GM12878 (cell line): ENCODE data around the gene SCN8A. TPM values are rescaled to one million over a fixed set of nuclear protein-coding genes. Genes with fewer than 3 reads are reported as not detected.

Experiments
- ATAC-seq: fragments of 200-7000 bp; cut with Tn5 transposase; 3 replicates; pipeline ENCODE4 v1.9.1; 2020; ENCODE audit warnings: mild to moderate bottlenecking, moderate library complexity
- BruUV-seq: library from RNA; stranded (reverse); fragments of 400-500 nt; replicated peaks from 2 replicates; lab custom pipeline; 2021; lab: Mats Ljungman, UMichigan
- CTCF ChIA-PET: fragments of 300-600 bp; sonication (Branson Sonifier 250); formaldehyde crosslinking; extraction: SDS; loops from one replicate; lab custom pipeline; 2021; ENCODE audit warnings: inconsistent platforms; lab: Yijun Ruan, JAX
- POLR2A ChIA-PET: fragments of 350-600 bp; formaldehyde crosslinking; extraction: SDS; loops from one replicate; lab custom pipeline; 2021; ENCODE audit warnings: inconsistent platforms; lab: Charles Lee
- RAD21 ChIA-PET: fragments of 300-600 bp; sonication (Branson Sonifier 250); formaldehyde crosslinking; loops from one replicate; lab custom pipeline; 2023; ENCODE audit warnings: antibody characterized with exemption; ENCODE audit not compliant: unreplicated experiment; lab: Charles Lee
- SMC1A ChIA-PET: fragments of 300-600 bp; sonication (Branson Sonifier 250); formaldehyde crosslinking; loops from one replicate; lab custom pipeline; 2023; ENCODE audit not compliant: unreplicated experiment, uncharacterized antibody; lab: Charles Lee
- DNase-seq: peaks from one replicate; pipeline ENCODE4 v3.0.0-alpha.2; 2011; ENCODE audit warnings: low read depth, low spot score
- FAIRE-seq: peaks from 3 replicates; lab custom pipeline; 2011; peaks lifted over from hg19 to GRCh38; lab: Jason Lieb, UNC
- H2AFZ ChIP-seq: 2 replicates; pipeline ENCODE4 v1.6.0; 2011; ENCODE audit warnings: low read depth, low read length, control low read depth; ENCODE audit not compliant: control insufficient read depth
- H3K27ac ChIP-seq: 2 replicates; pipeline ENCODE4 v1.5.1; 2011; ENCODE audit warnings: control low read depth; ENCODE audit not compliant: control insufficient read depth, insufficient read depth
- H3K27me3 ChIP-seq, 2 experiments: replicated peaks in 1 of 2; 2 replicates each; pipeline versions ENCODE4 v1.6.0 to v1.6.1; 2011; ENCODE audit warnings: low read length in 1 of 2; ENCODE audit not compliant: control insufficient read depth in 2 of 2, insufficient read depth in 2 of 2
- H3K36me3 ChIP-seq, 2 experiments: 2 replicates each; pipeline ENCODE4 v1.5.1; 2011; ENCODE audit warnings: low read length in 1 of 2; ENCODE audit not compliant: control insufficient read depth in 2 of 2, insufficient read depth in 2 of 2
- H3K4me1 ChIP-seq: 2 replicates; pipeline ENCODE4 v1.6.1; 2011; ENCODE audit warnings: mild to moderate bottlenecking, low read length, moderate library complexity, mixed read lengths; ENCODE audit not compliant: control insufficient read depth, insufficient read depth
- H3K4me2 ChIP-seq: 2 replicates; pipeline ENCODE4 v1.6.0; 2011; ENCODE audit warnings: control low read depth; ENCODE audit not compliant: control insufficient read depth, insufficient read depth
- H3K4me3 ChIP-seq: fragments of 200-600 bp; sonication (generic); 2 replicates; pipeline ENCODE4 v1.5.1; 2016
- H3K79me2 ChIP-seq: 2 replicates; pipeline ENCODE4 v1.6.0; 2011; ENCODE audit warnings: low read length; ENCODE audit not compliant: control insufficient read depth, insufficient read depth
- H3K9ac ChIP-seq: 2 replicates; pipeline ENCODE4 v1.8.0; 2011; ENCODE audit warnings: low read length, control low read depth, mixed read lengths; ENCODE audit not compliant: control insufficient read depth, insufficient read depth
- H3K9me3 ChIP-seq: replicated peaks from 3 replicates; pipeline ENCODE4 v1.5.1; 2011; ENCODE audit warnings: mild to moderate bottlenecking, low read length; ENCODE audit not compliant: control insufficient read depth, insufficient read depth
- H4K20me1 ChIP-seq: 2 replicates; pipeline ENCODE4 v1.6.0; 2011; ENCODE audit not compliant: control insufficient read depth, insufficient read depth
- ATF3 ChIP-seq: IDR thresholded peaks from 2 replicates; pipeline ENCODE4 v1.6.1; 2011; ENCODE audit warnings: low read depth, mild to moderate bottlenecking, low read length, moderate library complexity, borderline replicate concordance; ENCODE audit errors: extremely low read depth
- BRCA1 ChIP-seq: IDR thresholded peaks from 2 replicates; pipeline ENCODE4 v1.6.1; 2011; ENCODE audit warnings: low read depth, low read length, improper control_type of control experiment
- EED ChIP-seq: sonication (generic); IDR thresholded peaks from 2 replicates; pipeline ENCODE4 v1.6.1; 2016; ENCODE audit warnings: antibody characterized with exemption, low read depth
- IRF5 ChIP-seq: fragments of 450-650 bp; IDR thresholded peaks from 2 replicates; pipeline ENCODE4 v1.6.1; 2017; ENCODE audit warnings: borderline replicate concordance
- MYB ChIP-seq: fragments of 150-350 bp; IDR thresholded peaks from 2 replicates; pipeline ENCODE4 v1.6.1; 2014; ENCODE audit warnings: mild to moderate bottlenecking, low read depth, low read length, borderline replicate concordance
- NKRF ChIP-seq: fragments of 450-650 bp; conservative IDR thresholded peaks from 2 replicates; pipeline ENCODE4 v1.6.1; 2017; ENCODE audit warnings: mild to moderate bottlenecking, moderate library complexity
- PAX8 ChIP-seq: fragments of 450-650 bp; IDR thresholded peaks from 2 replicates; pipeline ENCODE4 v1.6.1; 2017; ENCODE audit warnings: mild to moderate bottlenecking, moderate library complexity
- USF2 ChIP-seq: IDR thresholded peaks from 2 replicates; pipeline ENCODE4 v1.6.1; 2011; ENCODE audit warnings: low read depth, low read length, improper control_type of control experiment, borderline replicate concordance
- ZBTB11 ChIP-seq: fragments of 450-650 bp; formaldehyde crosslinking; IDR thresholded peaks from 2 replicates; pipeline ENCODE4 v1.5.0; 2022; ENCODE audit warnings: mild to moderate bottlenecking, missing genetic modification characterization
- ZNF207 ChIP-seq: fragments of 450-650 bp; IDR thresholded peaks from 2 replicates; pipeline ENCODE4 v1.6.1; 2014; ENCODE audit warnings: antibody characterized with exemption, mild to moderate bottlenecking, borderline replicate concordance
- ZNF687 ChIP-seq: fragments of 450-650 bp; IDR thresholded peaks from 2 replicates; pipeline ENCODE4 v1.6.1; 2017; ENCODE audit warnings: mild to moderate bottlenecking, moderate library complexity
- WGBS: methylation state at CpG from one replicate; pipeline ENCODE4 v1.1.6; 2016; ENCODE audit warnings: low lambda C conversion rate; ENCODE audit not compliant: insufficient replicate concordance, insufficient coverage; ENCODE audit errors: missing lambda C conversion rate; 5-methylcytosine and 5-hydroxymethylcytosine counted together
- in situ Hi-C: fragments of 300-500 bp; cut with MboI; formaldehyde crosslinking; loops from 9 replicates; pipeline ENCODE4 v1.14.3; 2018; ENCODE audit warnings: mixed read lengths
- intact Hi-C: fragments of 100-400 bp; cut with micrococcal nuclease; formaldehyde crosslinking; loops from one replicate; pipeline ENCODE4 v1.14.2; 2022; ENCODE audit not compliant: unreplicated experiment
- polyA plus RNA-seq, 11 experiments: library from polyadenylated mRNA; depleted of rRNA in 4 of 11; unstranded in 6 of 11; stranded (reverse) in 5 of 11; fragments of >200 nt; fragmentation: Nextera tagmentation in 4 of 11; fragmentation: Illumina TruSeq in 1 of 11; extraction: Ambion mirVana in 4 of 11; extraction: Trizol in 1 of 11; gene quantifications; 1 replicate in 1 of 11; 2 replicates in 10 of 11; pipeline versions ENCODE4 v1.2.1 to v1.2.3, GENCODE V29; 2011 to 2016; ENCODE audit warnings: inconsistent platforms in 2 of 11, missing spikeins in 2 of 11, low read depth in 1 of 11
- total RNA-seq, 4 experiments: library from RNA; depleted of rRNA in 3 of 4; stranded (reverse); fragments of >200 nt in 3 of 4; fragmentation: Illumina TruSeq in 1 of 4; extraction: Trizol in 1 of 4; gene quantifications; 2 replicates each; pipeline versions ENCODE4 v1.2.1 to v1.2.3, GENCODE V29; 2013 to 2021

SCN8A gene
- total and polyA plus RNA-seq, 10 of the 15 experiments (the other 5 are each of a cell fraction or from before 2014, with no cell fraction given), result 0.02 to 0.23 (median 0.06) TPM; not detected in 2

GRCh38 chr12:51693569-51693968, 102.5 kb downstream of the SCN8A start:
- no peaks in the 10 kb centered on the region for H3K36me3 ChIP-seq
- H2AFZ ChIP-seq, result no peak overlapping the region
- DNase-seq (no peak), ATAC-seq (no peak), FAIRE-seq (no peak)
- 63% methylated on average over 4 of the region's 4 CpGs for WGBS
- H3K4me2 ChIP-seq, result no peak overlapping the region
- no peaks in the 10 kb centered on the region for H3K4me1 ChIP-seq
- no peaks in the 10 kb centered on the region for H3K79me2 ChIP-seq
- H3K27me3 ChIP-seq, result no peaks in the 10 kb centered on the region; a peak in 2 of 4 replicates
- in situ Hi-C loops (no loop called here), intact Hi-C loops (no loop called here)
- ChIA-PET CTCF (interaction anchor here (1.2 kb wide), 1 partner anchor 182 kb away, joined by 3 read pairs; no protein-coding TSS in a partner anchor), POLR2A (no interaction called here), RAD21 (no interaction called here), SMC1A (no interaction called here)
- no peak overlapping the region for H3K4me3 ChIP-seq
- no peak overlapping the region for H3K9ac ChIP-seq
- H3K27ac ChIP-seq, result no peak overlapping the region
- no TSS peak for BruUV-seq
- H3K9me3 ChIP-seq, result no peaks in the 10 kb centered on the region
- no peaks in the 10 kb centered on the region for H4K20me1 ChIP-seq
- no peak for TF ChIP-seq ZNF687
- no peak for TF ChIP-seq ZNF207
- no peak for TF ChIP-seq IRF5
- TF ChIP-seq MYB, result no peak
- no peak for TF ChIP-seq ATF3
- no peak for TF ChIP-seq NKRF
- no peak for TF ChIP-seq EED
- TF ChIP-seq BRCA1, result no peak
- no peak for TF ChIP-seq USF2
- no peak for TF ChIP-seq ZBTB11 (CRISPR knock-in tag)
- TF ChIP-seq PAX8, result no peak
